H1 (cell line): Measurements from ENCODE around the gene BBX. TPM values are rescaled to one million over a fixed set of nuclear protein-coding genes. Genes with fewer than 3 reads are reported as not detected.

ENCODE experiments used
- RXRA ChIP-seq: IDR thresholded peaks from 2 replicates; pipeline ENCODE4 v1.6.1; 2011; ENCODE audit warnings: low read depth, mild to moderate bottlenecking, low read length, moderate library complexity; ENCODE audit not compliant: insufficient read depth
- SIN3A ChIP-seq, 2 experiments: IDR thresholded peaks in 1 of 2; conservative IDR thresholded peaks in 1 of 2; 2 replicates each; pipeline ENCODE4 v1.6.1; 2011 to 2012; ENCODE audit warnings: low read length in 2 of 2, improper control_type of control experiment in 1 of 2, low read depth in 1 of 2, mild to moderate bottlenecking in 1 of 2
- SUZ12 ChIP-seq: fragments of 200-600 bp; sonication (generic); IDR thresholded peaks from 2 replicates; pipeline ENCODE4 v1.6.1; 2012; ENCODE audit warnings: mild to moderate bottlenecking, inconsistent platforms, low read length, moderate library complexity, mixed read lengths
- TAF1 ChIP-seq: IDR thresholded peaks from 2 replicates; pipeline ENCODE4 v1.6.1; 2011; ENCODE audit warnings: mild to moderate bottlenecking, low read depth, low read length
- polyA plus RNA-seq, 7 experiments: library from polyadenylated mRNA; depleted of rRNA in 3 of 7; stranded (reverse) in 5 of 7; unstranded in 2 of 7; fragments of >200 nt in 5 of 7; fragments of 200-250 nt in 2 of 7; gene quantifications; 1 replicate in 5 of 7; 2 replicates in 1 of 7; 4 replicates in 1 of 7; pipeline versions ENCODE4 v1.2.1 to v1.2.3, GENCODE V29; 2011 to 2013; ENCODE audit warnings: missing spikeins in 2 of 7, mixed read lengths in 2 of 7
- total RNA-seq: library from RNA; stranded (reverse); fragmentation: NEBNext Ultra II Directional; extraction: Animal tissue kit (Norgen Biotek cat#: 25700); gene quantifications from 2 replicates; pipeline ENCODE4 v1.2.1, GENCODE V29; 2021
- TF ChIP-seq, protein P1 (sequence below): fragments of 300-600 bp; sonication (generic); IDR thresholded peaks from 2 replicates; pipeline ENCODE4 v1.7.1; 2012; ENCODE audit warnings: low read length, moderate library complexity, mild to moderate bottlenecking, inconsistent platforms; ENCODE audit not compliant: insufficient replicate concordance
- TF ChIP-seq, protein P2 (sequence below): IDR thresholded peaks from 2 replicates; pipeline ENCODE4 v1.6.1; 2011; ENCODE audit warnings: low read depth, mild to moderate bottlenecking, low read length; ENCODE audit not compliant: insufficient read depth
- TF ChIP-seq, protein P3 (sequence below): IDR thresholded peaks from 2 replicates; pipeline ENCODE4 v1.6.1; 2012; ENCODE audit warnings: inconsistent platforms

Gene BBX
- total and polyA plus RNA-seq, 2 of the 8 experiments (the other 6 are each of a cell fraction or from before 2014, with no cell fraction given) = 11.0 to 42.5 TPM

DNA sequence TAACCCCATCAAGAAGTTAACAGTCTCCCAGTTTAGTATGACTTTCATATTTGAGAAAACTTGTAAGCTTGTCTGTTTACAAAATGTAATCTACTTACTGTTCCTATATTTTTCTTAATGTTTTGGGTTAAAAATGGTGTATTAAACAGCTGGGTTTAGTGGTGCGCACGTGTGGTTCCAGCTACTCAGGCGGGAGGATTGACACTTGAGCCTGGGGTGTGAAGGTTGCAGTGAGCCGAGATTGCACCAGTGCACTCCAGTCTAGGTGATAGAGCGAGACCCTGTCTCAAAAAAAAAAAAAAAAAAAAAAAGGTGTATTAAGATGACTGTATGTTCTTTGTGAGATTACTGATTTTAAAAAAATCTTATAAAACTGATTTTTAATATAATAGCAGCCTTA lies 69.3 kb downstream of the BBX start (continued):
- TF ChIP-seq, protein P1, sequence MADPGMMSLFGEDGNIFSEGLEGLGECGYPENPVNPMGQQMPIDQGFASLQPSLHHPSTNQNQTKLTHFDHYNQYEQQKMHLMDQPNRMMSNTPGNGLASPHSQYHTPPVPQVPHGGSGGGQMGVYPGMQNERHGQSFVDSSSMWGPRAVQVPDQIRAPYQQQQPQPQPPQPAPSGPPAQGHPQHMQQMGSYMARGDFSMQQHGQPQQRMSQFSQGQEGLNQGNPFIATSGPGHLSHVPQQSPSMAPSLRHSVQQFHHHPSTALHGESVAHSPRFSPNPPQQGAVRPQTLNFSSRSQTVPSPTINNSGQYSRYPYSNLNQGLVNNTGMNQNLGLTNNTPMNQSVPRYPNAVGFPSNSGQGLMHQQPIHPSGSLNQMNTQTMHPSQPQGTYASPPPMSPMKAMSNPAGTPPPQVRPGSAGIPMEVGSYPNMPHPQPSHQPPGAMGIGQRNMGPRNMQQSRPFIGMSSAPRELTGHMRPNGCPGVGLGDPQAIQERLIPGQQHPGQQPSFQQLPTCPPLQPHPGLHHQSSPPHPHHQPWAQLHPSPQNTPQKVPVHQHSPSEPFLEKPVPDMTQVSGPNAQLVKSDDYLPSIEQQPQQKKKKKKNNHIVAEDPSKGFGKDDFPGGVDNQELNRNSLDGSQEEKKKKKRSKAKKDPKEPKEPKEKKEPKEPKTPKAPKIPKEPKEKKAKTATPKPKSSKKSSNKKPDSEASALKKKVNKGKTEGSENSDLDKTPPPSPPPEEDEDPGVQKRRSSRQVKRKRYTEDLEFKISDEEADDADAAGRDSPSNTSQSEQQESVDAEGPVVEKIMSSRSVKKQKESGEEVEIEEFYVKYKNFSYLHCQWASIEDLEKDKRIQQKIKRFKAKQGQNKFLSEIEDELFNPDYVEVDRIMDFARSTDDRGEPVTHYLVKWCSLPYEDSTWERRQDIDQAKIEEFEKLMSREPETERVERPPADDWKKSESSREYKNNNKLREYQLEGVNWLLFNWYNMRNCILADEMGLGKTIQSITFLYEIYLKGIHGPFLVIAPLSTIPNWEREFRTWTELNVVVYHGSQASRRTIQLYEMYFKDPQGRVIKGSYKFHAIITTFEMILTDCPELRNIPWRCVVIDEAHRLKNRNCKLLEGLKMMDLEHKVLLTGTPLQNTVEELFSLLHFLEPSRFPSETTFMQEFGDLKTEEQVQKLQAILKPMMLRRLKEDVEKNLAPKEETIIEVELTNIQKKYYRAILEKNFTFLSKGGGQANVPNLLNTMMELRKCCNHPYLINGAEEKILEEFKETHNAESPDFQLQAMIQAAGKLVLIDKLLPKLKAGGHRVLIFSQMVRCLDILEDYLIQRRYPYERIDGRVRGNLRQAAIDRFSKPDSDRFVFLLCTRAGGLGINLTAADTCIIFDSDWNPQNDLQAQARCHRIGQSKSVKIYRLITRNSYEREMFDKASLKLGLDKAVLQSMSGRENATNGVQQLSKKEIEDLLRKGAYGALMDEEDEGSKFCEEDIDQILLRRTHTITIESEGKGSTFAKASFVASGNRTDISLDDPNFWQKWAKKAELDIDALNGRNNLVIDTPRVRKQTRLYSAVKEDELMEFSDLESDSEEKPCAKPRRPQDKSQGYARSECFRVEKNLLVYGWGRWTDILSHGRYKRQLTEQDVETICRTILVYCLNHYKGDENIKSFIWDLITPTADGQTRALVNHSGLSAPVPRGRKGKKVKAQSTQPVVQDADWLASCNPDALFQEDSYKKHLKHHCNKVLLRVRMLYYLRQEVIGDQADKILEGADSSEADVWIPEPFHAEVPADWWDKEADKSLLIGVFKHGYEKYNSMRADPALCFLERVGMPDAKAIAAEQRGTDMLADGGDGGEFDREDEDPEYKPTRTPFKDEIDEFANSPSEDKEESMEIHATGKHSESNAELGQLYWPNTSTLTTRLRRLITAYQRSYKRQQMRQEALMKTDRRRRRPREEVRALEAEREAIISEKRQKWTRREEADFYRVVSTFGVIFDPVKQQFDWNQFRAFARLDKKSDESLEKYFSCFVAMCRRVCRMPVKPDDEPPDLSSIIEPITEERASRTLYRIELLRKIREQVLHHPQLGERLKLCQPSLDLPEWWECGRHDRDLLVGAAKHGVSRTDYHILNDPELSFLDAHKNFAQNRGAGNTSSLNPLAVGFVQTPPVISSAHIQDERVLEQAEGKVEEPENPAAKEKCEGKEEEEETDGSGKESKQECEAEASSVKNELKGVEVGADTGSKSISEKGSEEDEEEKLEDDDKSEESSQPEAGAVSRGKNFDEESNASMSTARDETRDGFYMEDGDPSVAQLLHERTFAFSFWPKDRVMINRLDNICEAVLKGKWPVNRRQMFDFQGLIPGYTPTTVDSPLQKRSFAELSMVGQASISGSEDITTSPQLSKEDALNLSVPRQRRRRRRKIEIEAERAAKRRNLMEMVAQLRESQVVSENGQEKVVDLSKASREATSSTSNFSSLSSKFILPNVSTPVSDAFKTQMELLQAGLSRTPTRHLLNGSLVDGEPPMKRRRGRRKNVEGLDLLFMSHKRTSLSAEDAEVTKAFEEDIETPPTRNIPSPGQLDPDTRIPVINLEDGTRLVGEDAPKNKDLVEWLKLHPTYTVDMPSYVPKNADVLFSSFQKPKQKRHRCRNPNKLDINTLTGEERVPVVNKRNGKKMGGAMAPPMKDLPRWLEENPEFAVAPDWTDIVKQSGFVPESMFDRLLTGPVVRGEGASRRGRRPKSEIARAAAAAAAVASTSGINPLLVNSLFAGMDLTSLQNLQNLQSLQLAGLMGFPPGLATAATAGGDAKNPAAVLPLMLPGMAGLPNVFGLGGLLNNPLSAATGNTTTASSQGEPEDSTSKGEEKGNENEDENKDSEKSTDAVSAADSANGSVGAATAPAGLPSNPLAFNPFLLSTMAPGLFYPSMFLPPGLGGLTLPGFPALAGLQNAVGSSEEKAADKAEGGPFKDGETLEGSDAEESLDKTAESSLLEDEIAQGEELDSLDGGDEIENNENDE = no peak
- no peak for TF ChIP-seq RXRA
- TF ChIP-seq, protein P2, sequence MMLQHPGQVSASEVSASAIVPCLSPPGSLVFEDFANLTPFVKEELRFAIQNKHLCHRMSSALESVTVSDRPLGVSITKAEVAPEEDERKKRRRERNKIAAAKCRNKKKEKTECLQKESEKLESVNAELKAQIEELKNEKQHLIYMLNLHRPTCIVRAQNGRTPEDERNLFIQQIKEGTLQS = no peak
- no peak for TF ChIP-seq SIN3A (conservative IDR thresholded peaks at IDR 0.05 in 1 of 2, IDR thresholded peaks at IDR 0.05 in 1 of 2; ENCODE audit: low read depth in 1 of 2, low read length in 2 of 2)
- TF ChIP-seq TAF1 = no peak
- TF ChIP-seq SUZ12 = no peak
- TF ChIP-seq, protein P3, sequence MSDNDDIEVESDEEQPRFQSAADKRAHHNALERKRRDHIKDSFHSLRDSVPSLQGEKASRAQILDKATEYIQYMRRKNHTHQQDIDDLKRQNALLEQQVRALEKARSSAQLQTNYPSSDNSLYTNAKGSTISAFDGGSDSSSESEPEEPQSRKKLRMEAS = no peak
